Mesendoderm (in vitro differentiated cells): ENCODE results near the gene LLPH.

Experiments used
- DNase-seq: peaks from one replicate; pipeline ENCODE4 v3.0.0; 2013
- H2AK5ac ChIP-seq: 2 replicates; pipeline ENCODE4 v1.6.1; 2013; ENCODE audit warnings: low read length, inconsistent platforms
- H2BK120ac ChIP-seq: 2 replicates; pipeline ENCODE4 v1.6.1; 2013; ENCODE audit warnings: low read depth, mild to moderate bottlenecking, low read length, moderate library complexity, mixed read lengths
- H2BK15ac ChIP-seq: replicated peaks from 2 replicates; pipeline ENCODE4 v1.6.1; 2013; ENCODE audit warnings: low read depth, mild to moderate bottlenecking, moderate library complexity
- H2BK5ac ChIP-seq: 2 replicates; pipeline ENCODE4 v1.6.1; 2013; ENCODE audit warnings: low read length, inconsistent platforms
- H3K18ac ChIP-seq: 2 replicates; pipeline ENCODE4 v1.6.1; 2013; ENCODE audit warnings: mild to moderate bottlenecking, low read length, mixed read lengths
- H3K23ac ChIP-seq: one replicate; pipeline ENCODE4 v1.6.1; 2013; ENCODE audit warnings: low read length
- H3K27ac ChIP-seq: 2 replicates; pipeline ENCODE4 v1.5.1; 2013; ENCODE audit warnings: low read depth, mild to moderate bottlenecking, inconsistent platforms, low read length, moderate library complexity
- H3K27me3 ChIP-seq: 2 replicates; pipeline ENCODE4 v1.6.1; 2013; ENCODE audit warnings: low read length, control low read depth, mild to moderate bottlenecking, inconsistent platforms; ENCODE audit not compliant: insufficient read depth, poor library complexity
- H3K36me3 ChIP-seq: 2 replicates; pipeline ENCODE4 v1.6.1; 2013; ENCODE audit warnings: low read length, inconsistent platforms; ENCODE audit not compliant: control insufficient read depth, insufficient read depth
- H3K4ac ChIP-seq: one replicate; pipeline ENCODE4 v1.6.1; 2013; ENCODE audit warnings: low read depth, mild to moderate bottlenecking, low read length, moderate library complexity
- H3K4me1 ChIP-seq: 2 replicates; pipeline ENCODE4 v1.6.1; 2013; ENCODE audit warnings: low read depth, low read length, inconsistent platforms; ENCODE audit not compliant: control insufficient read depth
- H3K4me2 ChIP-seq: 2 replicates; pipeline ENCODE4 v1.6.1; 2013; ENCODE audit warnings: low read length
- H3K4me3 ChIP-seq: 2 replicates; pipeline ENCODE4 v1.5.1; 2013; ENCODE audit warnings: mild to moderate bottlenecking, low read length
- H3K56ac ChIP-seq: one replicate; pipeline ENCODE4 v1.6.1; 2013; ENCODE audit warnings: low read length
- H3K79me1 ChIP-seq: 2 replicates; pipeline ENCODE4 v1.6.1; 2013; ENCODE audit warnings: low read length, inconsistent platforms
- H3K79me2 ChIP-seq: 2 replicates; pipeline ENCODE4 v1.6.1; 2013; ENCODE audit warnings: mild to moderate bottlenecking, low read length; ENCODE audit not compliant: control insufficient read depth, insufficient read depth
- H3K9ac ChIP-seq: 2 replicates; pipeline ENCODE4 v1.6.1; 2013; ENCODE audit warnings: low read length, inconsistent platforms
- H4K5ac ChIP-seq: one replicate; pipeline ENCODE4 v1.6.1; 2013; ENCODE audit warnings: low read length
- H4K8ac ChIP-seq: one replicate; pipeline ENCODE4 v1.6.1; 2013; ENCODE audit warnings: low read depth, mild to moderate bottlenecking, control low read depth, low read length, moderate library complexity
- WGBS: extraction: QIAGEN DNeasy Blood & Tissue Kit; methylation state at CpG from one replicate; pipeline ENCODE4 v1.1.7; 2013; ENCODE audit warnings: low lambda C conversion rate, missing lambda C conversion rate; ENCODE audit not compliant: insufficient coverage; ENCODE audit errors: extremely low coverage; 5-methylcytosine and 5-hydroxymethylcytosine counted together

The LLPH gene

GRCh38 chr12:66141299-66141698, 10.7 kb upstream of the LLPH start:
- Histone ChIP-seq H3K36me3 (no peaks in the 10 kb centered on the region), H3K79me2 (no peaks in the 10 kb centered on the region), H3K56ac (no peak overlapping the region), H3K27ac (no peak overlapping the region), H3K9ac (no peak overlapping the region), H3K18ac (no peak overlapping the region), H4K8ac (no peak overlapping the region), H3K23ac (no peak overlapping the region), H3K4me1 (no peaks in the 10 kb centered on the region), H3K27me3 (no peaks in the 10 kb centered on the region), H2BK120ac (no peak overlapping the region), H4K5ac (no peak overlapping the region), H3K4me3 (no peak overlapping the region), H3K4ac (no peak overlapping the region), H2BK15ac (no peak overlapping the region), H2BK5ac (no peak overlapping the region), H2AK5ac (no peak overlapping the region), H3K4me2 (no peak overlapping the region), H3K79me1 (no peaks in the 10 kb centered on the region)
- WGBS, result no CpG with 5 or more reads among the region's 2 CpGs
- DNase-seq, result no peak

GRCh38 chr12:66140731-66141130, 10.2 kb upstream of the LLPH start:
- Histone ChIP-seq H3K4me2 (no peak overlapping the region), H3K4me3 (no peak overlapping the region), H3K56ac (no peak overlapping the region), H2BK15ac (no peak overlapping the region), H3K27ac (no peak overlapping the region), H3K27me3 (no peaks in the 10 kb centered on the region), H2AK5ac (no peak overlapping the region), H3K79me2 (no peaks in the 10 kb centered on the region), H3K36me3 (no peaks in the 10 kb centered on the region), H4K8ac (no peak overlapping the region), H3K79me1 (no peaks in the 10 kb centered on the region), H2BK5ac (no peak overlapping the region), H2BK120ac (no peak overlapping the region), H4K5ac (no peak overlapping the region), H3K4ac (no peak overlapping the region), H3K23ac (no peak overlapping the region), H3K9ac (no peak overlapping the region), H3K4me1 (no peaks in the 10 kb centered on the region), H3K18ac (no peak overlapping the region)
- peak; percentile 38 for DNase-seq

GRCh38 chr12:66139328-66139727, 8.8 kb upstream of the LLPH start:
- Histone ChIP-seq H2BK120ac (no peak overlapping the region), H2AK5ac (no peak overlapping the region), H3K4me2 (no peak overlapping the region), H3K4me1 (no peaks in the 10 kb centered on the region), H4K8ac (no peak overlapping the region), H3K27me3 (no peaks in the 10 kb centered on the region), H4K5ac (no peak overlapping the region), H3K36me3 (no peaks in the 10 kb centered on the region), H3K79me1 (no peaks in the 10 kb centered on the region), H3K18ac (no peak overlapping the region), H2BK5ac (no peak overlapping the region), H2BK15ac (no peak overlapping the region), H3K27ac (no peak overlapping the region), H3K56ac (no peak overlapping the region), H3K9ac (no peak overlapping the region), H3K79me2 (no peaks in the 10 kb centered on the region), H3K23ac (no peak overlapping the region), H3K4me3 (no peak overlapping the region), H3K4ac (no peak overlapping the region)
- no peak for DNase-seq
- WGBS, result no CpG with 5 or more reads among the region's 2 CpGs

DNA sequence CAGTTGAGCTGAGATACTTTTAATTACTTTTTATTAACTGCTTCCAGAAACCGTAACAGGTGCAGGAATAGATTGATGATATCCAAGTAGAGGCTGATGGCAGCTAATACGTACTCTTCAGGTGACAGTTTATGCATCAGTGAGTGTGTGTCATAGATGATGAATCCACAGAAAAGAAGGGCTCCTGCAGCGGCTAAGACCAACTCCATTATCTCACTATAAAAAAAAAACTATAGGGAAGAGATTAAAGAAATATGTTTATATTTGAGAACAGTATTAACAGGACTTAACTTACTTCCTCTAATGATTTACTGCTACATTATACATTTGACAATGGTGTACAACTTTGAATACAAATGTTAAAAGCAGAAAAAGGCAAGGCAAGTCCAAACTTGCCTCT, 7.4 kb upstream of the LLPH start:
- no CpG with 5 or more reads among the region's 3 CpGs for WGBS
- H2BK5ac ChIP-seq, result no peak overlapping the region
- no peak overlapping the region for H4K8ac ChIP-seq
- no peak overlapping the region for H4K5ac ChIP-seq
- H3K27me3 ChIP-seq, result no peaks in the 10 kb centered on the region
- no peaks in the 10 kb centered on the region for H3K36me3 ChIP-seq
- H3K79me2 ChIP-seq, result no peaks in the 10 kb centered on the region
- H3K27ac ChIP-seq, result no peak overlapping the region
- no peak overlapping the region for H3K4me2 ChIP-seq
- H2AK5ac ChIP-seq, result no peak overlapping the region
- no peak overlapping the region for H3K4ac ChIP-seq
- H3K79me1 ChIP-seq, result no peaks in the 10 kb centered on the region
- no peak overlapping the region for H3K56ac ChIP-seq
- no peak overlapping the region for H3K18ac ChIP-seq
- no peak overlapping the region for H3K23ac ChIP-seq
- no peak for DNase-seq
- H3K4me3 ChIP-seq, result no peak overlapping the region
- no peaks in the 10 kb centered on the region for H3K4me1 ChIP-seq
- no peak overlapping the region for H2BK15ac ChIP-seq
- H3K9ac ChIP-seq, result no peak overlapping the region
- H2BK120ac ChIP-seq, result no peak overlapping the region

GRCh38 chr12:66132408-66132807, 1.9 kb upstream of the LLPH start:
- DNase-seq, result peak; percentile 98

GRCh38 chr12:66131067-66131688, 628 bp upstream of the LLPH start:
- H2BK15ac ChIP-seq, result peak overlapping the region; percentile 25
- H2AK5ac ChIP-seq, result no peak overlapping the region
- H3K79me2 ChIP-seq, result peaks cover 22% of the 10 kb centered on the region
- no peak for DNase-seq
- no peak overlapping the region for H2BK5ac ChIP-seq
- H2BK120ac ChIP-seq, result peak overlapping the region; percentile 31
- H3K4me3 ChIP-seq, result peak overlapping the region; percentile 89
- peak overlapping the region; percentile 73 for H3K4me2 ChIP-seq
- no CpG with 5 or more reads among the region's 11 CpGs for WGBS
- H3K27ac ChIP-seq, result no peak overlapping the region
- no peak overlapping the region for H3K23ac ChIP-seq
- H3K79me1 ChIP-seq, result peaks cover 13% of the 10 kb centered on the region
- peaks cover 2% of the 10 kb centered on the region for H3K36me3 ChIP-seq
- peak overlapping the region; percentile 84 for H4K5ac ChIP-seq
- H3K27me3 ChIP-seq, result no peaks in the 10 kb centered on the region
- H3K56ac ChIP-seq, result peak overlapping the region; percentile 92
- H3K18ac ChIP-seq, result peak overlapping the region; percentile 78
- H4K8ac ChIP-seq, result no peak overlapping the region
- H3K9ac ChIP-seq, result peak overlapping the region; percentile 84
- peak overlapping the region; percentile 94 for H3K4ac ChIP-seq
- H3K4me1 ChIP-seq, result peaks cover 2% of the 10 kb centered on the region

More at GRCh38 chr12:66132408-66132807, 1.9 kb upstream of the LLPH start:
- Histone ChIP-seq H3K9ac (no peak overlapping the region), H3K4me1 (peaks cover 2% of the 10 kb centered on the region), H3K18ac (no peak overlapping the region), H3K4ac (no peak overlapping the region), H3K23ac (no peak overlapping the region), H3K79me1 (peaks cover 10% of the 10 kb centered on the region), H4K8ac (no peak overlapping the region), H2AK5ac (no peak overlapping the region), H4K5ac (no peak overlapping the region), H3K4me2 (no peak overlapping the region), H3K79me2 (peaks cover 19% of the 10 kb centered on the region), H2BK5ac (no peak overlapping the region), H2BK15ac (no peak overlapping the region), H2BK120ac (no peak overlapping the region), H3K56ac (no peak overlapping the region), H3K36me3 (no peaks in the 10 kb centered on the region), H3K4me3 (no peak overlapping the region), H3K27ac (peak overlapping the region; percentile 63), H3K27me3 (no peaks in the 10 kb centered on the region)
